DND-41 (cell line): ENCODE measurements around the gene DSCAML1.

Source experiments
- ATAC-seq: fragments of 200-7000 bp; cut with Tn5 transposase; 3 replicates; pipeline ENCODE4 v1.9.1; 2021; ENCODE audit warnings: low read depth; ENCODE audit not compliant: insufficient read depth
- DNase-seq: peaks from one replicate; pipeline ENCODE4 v3.0.0-alpha.2; 2020
- H2AFZ ChIP-seq: 2 replicates; pipeline ENCODE4 v1.6.0; 2012; ENCODE audit warnings: low read depth, low read length
- H3K27ac ChIP-seq: 2 replicates; pipeline ENCODE4 v1.5.1; 2012; ENCODE audit warnings: low read length, inconsistent platforms
- H3K27me3 ChIP-seq: fragments of 200-600 bp; sonication (generic); 2 replicates; pipeline ENCODE4 v1.6.0; 2012; ENCODE audit warnings: low read length, mild to moderate bottlenecking, inconsistent platforms; ENCODE audit not compliant: insufficient read depth, poor library complexity
- H3K36me3 ChIP-seq: 2 replicates; pipeline ENCODE4 v1.5.1; 2012; ENCODE audit warnings: low read length, inconsistent platforms; ENCODE audit not compliant: insufficient read depth
- H3K4me1 ChIP-seq: 2 replicates; pipeline ENCODE4 v1.5.1; 2012; ENCODE audit warnings: mild to moderate bottlenecking, low read length; ENCODE audit not compliant: insufficient read depth
- H3K4me2 ChIP-seq: 2 replicates; pipeline ENCODE4 v1.6.0; 2012; ENCODE audit warnings: mild to moderate bottlenecking, moderate library complexity, low read length, inconsistent platforms; ENCODE audit not compliant: insufficient read depth
- H3K4me3 ChIP-seq, 2 experiments: fragments of 200-600 bp in 1 of 2; shearing (Covaris generic) in 1 of 2; 2 replicates each; pipeline ENCODE4 v1.5.1; 2012 to 2016; ENCODE audit warnings: inconsistent platforms in 2 of 2, low read length in 2 of 2, mild to moderate bottlenecking in 2 of 2, low read depth in 1 of 2, moderate library complexity in 1 of 2
- H3K79me2 ChIP-seq: 2 replicates; pipeline ENCODE4 v1.6.0; 2012; ENCODE audit warnings: low read length, inconsistent platforms; ENCODE audit not compliant: insufficient read depth
- H3K9ac ChIP-seq: 2 replicates; pipeline ENCODE4 v1.6.0; 2012; ENCODE audit warnings: low read depth, mild to moderate bottlenecking, inconsistent platforms, low read length, moderate library complexity
- H3K9me3 ChIP-seq: 2 replicates; pipeline ENCODE4 v1.5.1; 2012; ENCODE audit warnings: low read length, moderate library complexity, mild to moderate bottlenecking, inconsistent platforms; ENCODE audit not compliant: insufficient read depth, severe bottlenecking
- H4K20me1 ChIP-seq: 2 replicates; pipeline ENCODE4 v1.6.0; 2012; ENCODE audit warnings: low read length; ENCODE audit not compliant: insufficient read depth
- CTCF ChIP-seq: IDR thresholded peaks from 2 replicates; pipeline ENCODE4 v1.5.1; 2012; ENCODE audit warnings: borderline replicate concordance, low read length, moderate library complexity, mild to moderate bottlenecking; ENCODE audit not compliant: poor library complexity, severe bottlenecking; ENCODE audit errors: extremely low read depth
- EZH2 ChIP-seq: IDR thresholded peaks from 3 replicates; pipeline ENCODE4 v1.6.1; 2012; ENCODE audit warnings: borderline replicate concordance, low read depth, mild to moderate bottlenecking, moderate library complexity, low read length, inconsistent platforms; ENCODE audit not compliant: severe bottlenecking

Gene DSCAML1

GRCh38 chr11:117471776-117472175 lies 325.2 kb downstream of the DSCAML1 start:
- Histone ChIP-seq H3K4me1 (no peaks in the 10 kb centered on the region), H4K20me1 (no peaks in the 10 kb centered on the region), H3K36me3 (no peaks in the 10 kb centered on the region), H3K9ac (no peak overlapping the region), H3K27me3 (no peaks in the 10 kb centered on the region), H3K4me3 (no peak overlapping the region), H3K79me2 (no peaks in the 10 kb centered on the region), H2AFZ (no peak overlapping the region), H3K27ac (no peak overlapping the region), H3K9me3 (no peaks in the 10 kb centered on the region), H3K4me2 (no peak overlapping the region)
- DNase-seq = no peak
- TF ChIP-seq EZH2 = no peak
- TF ChIP-seq CTCF = no peak
- ATAC-seq = no peak

- no peak overlapping the region for H3K4me2 ChIP-seq
- no peak for DNase-seq
- ATAC-seq = no peak
- no peaks in the 10 kb centered on the region for H3K27me3 ChIP-seq
- H3K9ac ChIP-seq = no peak overlapping the region
- no peak overlapping the region for H3K4me3 ChIP-seq
- H3K79me2 ChIP-seq = no peaks in the 10 kb centered on the region
- H3K9me3 ChIP-seq = no peaks in the 10 kb centered on the region
- H3K27ac ChIP-seq = no peak overlapping the region
- no peaks in the 10 kb centered on the region for H3K4me1 ChIP-seq
- no peak overlapping the region for H2AFZ ChIP-seq
- no peaks in the 10 kb centered on the region for H3K36me3 ChIP-seq
- H4K20me1 ChIP-seq = no peaks in the 10 kb centered on the region
- TF ChIP-seq CTCF (no peak), EZH2 (no peak)
These were observed 326.4 kb downstream of the DSCAML1 start for GRCh38 chr11:117470576-117470975.

- H3K79me2 ChIP-seq = no peaks in the 10 kb centered on the region
- ATAC-seq (no peak), DNase-seq (no peak)
- no peaks in the 10 kb centered on the region for H3K9me3 ChIP-seq
- H3K27ac ChIP-seq = no peak overlapping the region
- TF ChIP-seq EZH2 = no peak
- TF ChIP-seq CTCF = peak; percentile 17
- H3K4me3 ChIP-seq = no peak overlapping the region
- no peaks in the 10 kb centered on the region for H4K20me1 ChIP-seq
- H2AFZ ChIP-seq = no peak overlapping the region
- H3K27me3 ChIP-seq = no peaks in the 10 kb centered on the region
- H3K4me2 ChIP-seq = no peak overlapping the region
- H3K9ac ChIP-seq = no peak overlapping the region
- H3K36me3 ChIP-seq = no peaks in the 10 kb centered on the region
- H3K4me1 ChIP-seq = no peaks in the 10 kb centered on the region
These were observed 328.1 kb downstream of the DSCAML1 start for GRCh38 chr11:117468888-117469287.

GRCh38 chr11:117467770-117468169 lies 329.2 kb downstream of the DSCAML1 start:
- TF ChIP-seq EZH2 (no peak), CTCF (no peak)
- no peaks in the 10 kb centered on the region for H3K27me3 ChIP-seq

More at GRCh38 chr11:117467770-117468169, 329.2 kb downstream of the DSCAML1 start:
- Histone ChIP-seq H3K4me1 (no peaks in the 10 kb centered on the region), H3K9ac (no peak overlapping the region), H4K20me1 (no peaks in the 10 kb centered on the region), H3K9me3 (no peaks in the 10 kb centered on the region), H3K4me3 (no peak overlapping the region), H3K27ac (no peak overlapping the region), H2AFZ (no peak overlapping the region), H3K4me2 (no peak overlapping the region), H3K36me3 (no peaks in the 10 kb centered on the region), H3K79me2 (no peaks in the 10 kb centered on the region)
- ATAC-seq (no peak), DNase-seq (no peak)
